ENCODE measurements around the gene CBX3.
"Not testable (repeated sequence)": the region's sequence is repeated elsewhere in the genome, so short reads cannot be mapped to it uniquely, and the experiment has no call there.

Gene CBX3

DNA sequence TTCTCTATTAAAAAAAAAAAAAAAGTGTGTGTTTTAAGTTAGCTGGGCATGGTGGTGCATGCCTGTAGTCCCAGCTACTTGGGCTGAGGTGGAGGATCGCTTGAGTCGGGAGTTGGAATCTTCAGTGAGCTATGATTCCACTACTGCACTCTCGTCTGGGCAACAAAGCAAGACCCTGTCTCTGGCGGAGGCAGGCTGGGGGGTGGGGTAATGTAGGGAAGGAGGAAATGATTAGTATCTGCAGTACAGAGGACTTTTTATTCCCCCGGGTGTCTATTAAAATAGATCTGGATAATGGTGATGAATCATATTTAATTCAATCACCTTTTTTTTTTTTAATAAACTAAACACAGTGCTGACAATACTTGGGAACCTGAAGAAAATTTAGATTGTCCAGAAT lies 6.5 kb downstream of the CBX3 start:
- no peak for DNase-seq

GRCh38 chr7:26212921-26213718 lies 11.6 kb downstream of the CBX3 start:
- no peak for DNase-seq

GRCh38 chr7:26213807-26214515 lies 12.4 kb downstream of the CBX3 start:
- DNase-seq: no peak

- no peak for DNase-seq
Observed at GRCh38 chr7:26216049-26216448, 14.5 kb downstream of the CBX3 start.

DNA sequence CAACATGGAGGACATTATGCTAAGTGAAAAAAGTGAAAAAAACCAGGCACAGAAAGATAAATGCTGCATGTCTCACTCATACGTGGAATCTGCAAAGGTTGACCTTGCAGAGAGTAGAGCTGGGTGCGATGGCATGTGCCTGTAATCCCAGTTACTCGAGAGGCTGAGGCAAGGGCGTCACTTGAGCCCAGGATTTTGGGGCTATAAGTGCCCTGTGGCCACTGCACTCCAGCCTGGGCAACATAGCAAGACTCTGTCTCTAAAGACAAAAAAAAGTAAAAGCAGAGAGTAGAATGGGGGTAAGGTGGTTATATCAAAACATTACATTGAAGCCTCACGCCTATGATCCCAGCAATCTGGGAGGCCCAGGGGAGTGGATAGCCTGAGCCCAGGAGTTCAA lies 22.8 kb downstream of the CBX3 start:
- no peak for DNase-seq

DNA sequence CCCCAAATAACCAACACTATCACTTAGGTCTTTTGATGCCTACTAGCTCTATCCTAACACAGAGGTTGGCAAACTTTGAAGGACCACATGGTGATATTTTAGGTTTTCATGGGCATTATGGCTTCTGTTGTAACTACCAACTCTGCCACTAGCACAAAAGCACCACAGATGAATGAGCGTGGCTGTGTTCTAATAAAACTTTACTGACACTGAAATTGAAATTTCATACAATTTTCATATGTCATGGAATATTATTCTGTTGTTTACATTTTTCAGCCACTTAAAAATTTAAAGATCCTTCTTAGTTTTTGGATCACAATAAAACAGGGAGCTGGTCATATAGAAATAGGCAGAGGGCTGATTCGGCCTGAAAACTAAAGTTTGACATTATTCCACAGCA lies 26.4 kb downstream of the CBX3 start:
- no peak for DNase-seq

- no peak for DNase-seq
Observed at GRCh38 chr7:26233902-26234511, 32.5 kb downstream of the CBX3 start.

GRCh38 chr7:26237035-26237807 lies 35.7 kb downstream of the CBX3 start:
- DNase-seq: no peak

DNA sequence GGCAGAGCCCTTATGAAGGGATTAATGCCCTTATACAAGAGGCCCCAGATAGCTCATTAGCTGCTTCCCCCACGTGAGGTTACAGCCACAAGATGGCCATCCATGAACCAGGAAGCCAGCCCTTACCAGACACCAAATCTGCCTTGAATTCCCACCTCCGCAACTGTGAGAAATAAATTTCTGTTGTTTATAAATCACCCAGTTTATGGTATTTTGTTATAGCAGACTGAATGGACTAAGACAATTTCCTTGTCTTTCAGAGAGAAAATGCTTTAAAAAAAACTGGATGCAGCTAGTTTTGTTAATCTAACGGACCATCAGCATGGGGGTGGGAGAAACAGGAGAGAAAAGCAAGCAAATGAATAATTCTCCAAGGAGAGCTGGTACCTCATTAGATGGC lies 36.5 kb downstream of the CBX3 start:
- DNase-seq: no peak

- no peak for DNase-seq
Observed at GRCh38 chr7:26245150-26245549, 43.6 kb downstream of the CBX3 start.

DNA sequence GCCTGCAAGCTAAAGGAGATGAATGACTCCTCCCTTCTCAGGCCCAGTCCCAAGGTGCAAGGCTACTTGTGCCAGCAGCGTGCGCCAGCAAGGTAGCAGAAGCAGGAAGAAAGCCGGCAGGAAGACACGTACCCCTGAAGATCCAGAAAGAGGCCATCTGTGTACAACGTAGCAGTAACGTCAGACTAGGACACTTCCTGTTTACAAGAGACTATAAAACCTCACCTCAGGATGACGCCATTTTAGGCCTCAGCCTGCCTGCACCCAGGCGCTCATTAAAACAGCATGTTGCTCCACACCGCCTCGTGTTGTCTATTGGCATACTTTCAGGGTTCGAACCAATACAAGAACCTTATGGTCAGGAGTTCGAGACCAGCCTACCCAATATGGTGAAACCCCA lies 48.7 kb downstream of the CBX3 start:
- DNase-seq: no peak

- DNase-seq: not testable (repeated sequence)
Observed at GRCh38 chr7:26261866-26262265, 60.3 kb downstream of the CBX3 start.

All from T-helper 9 cell (primary cell).